Measurements from ENCODE around the gene KCNAB3.

Gene KCNAB3

GRCh38 chr17:7897773-7898172 is 31.9 kb downstream of the KCNAB3 start:
- DNase-seq (ENCODE audit: low read depth): no peak

- DNase-seq (ENCODE audit: low read depth): no peak
These were observed 32.6 kb downstream of the KCNAB3 start for GRCh38 chr17:7897090-7897489.

GRCh38 chr17:7894866-7895265 is 34.8 kb downstream of the KCNAB3 start:
- no peak for DNase-seq (ENCODE audit: low read depth)

GRCh38 chr17:7894226-7894625 is 35.4 kb downstream of the KCNAB3 start:
- no peak for DNase-seq (ENCODE audit: low read depth)

GRCh38 chr17:7893187-7893880 is 36.3 kb downstream of the KCNAB3 start:
- no peak for DNase-seq (ENCODE audit: low read depth)

- DNase-seq (ENCODE audit: low read depth): no peak
These were observed 40.3 kb downstream of the KCNAB3 start for GRCh38 chr17:7889166-7889955.

GRCh38 chr17:7888184-7888920 is 41.3 kb downstream of the KCNAB3 start, which contains the start of gene CHD3:
Gene CHD3, plus strand, starts transcription at chr17:7888789. Its CDS starts 212 bp downstream, at chr17:7889001.
- DNase-seq (ENCODE audit: low read depth): no peak

GRCh38 chr17:7887482-7888183 is 42.0 kb downstream of the KCNAB3 start:
- DNase-seq (ENCODE audit: low read depth): peak; percentile 76

- DNase-seq (ENCODE audit: low read depth): no peak
These were observed 42.6 kb downstream of the KCNAB3 start for GRCh38 chr17:7887038-7887481.

GRCh38 chr17:7886227-7887037 is 43.2 kb downstream of the KCNAB3 start:
- DNase-seq (ENCODE audit: low read depth): peak; percentile 22

- DNase-seq (ENCODE audit: low read depth): no peak
These were observed 44.1 kb downstream of the KCNAB3 start for GRCh38 chr17:7885367-7886226.

- no peak for DNase-seq (ENCODE audit: low read depth)
These were observed 44.9 kb downstream of the KCNAB3 start for GRCh38 chr17:7884581-7885366.

GRCh38 chr17:7883781-7884386 is 45.8 kb downstream of the KCNAB3 start:
- no peak for DNase-seq (ENCODE audit: low read depth)

- DNase-seq (ENCODE audit: low read depth): no peak
These were observed 47.0 kb downstream of the KCNAB3 start for GRCh38 chr17:7882629-7883028.

GRCh38 chr17:7882068-7882467 is 47.6 kb downstream of the KCNAB3 start:
- no peak for DNase-seq (ENCODE audit: low read depth)

GRCh38 chr17:7881276-7882054 is 48.2 kb downstream of the KCNAB3 start:
- DNase-seq (ENCODE audit: low read depth): no peak

- DNase-seq (ENCODE audit: low read depth): no peak
These were observed 49.4 kb downstream of the KCNAB3 start for GRCh38 chr17:7880076-7880868.

Data from stimulated activated CD8-positive, alpha-beta memory T cell treated with anti-CD3 and anti-CD28 coated beads, Interleukin-15, amount 100 ng/mL, for 1 hour (primary cell).